HL-60 (cell line): ENCODE data around the gene SLC24A1.

Experiments used
- DNase-seq, 2 experiments: peaks; one replicate each; pipeline ENCODE4 v3.0.0-alpha.2; 2010 to 2020; ENCODE audit warnings: low read depth in 1 of 2, low spot score in 1 of 2
- H3K27ac ChIP-seq: fragments of 250-450 bp; sonication (Bioruptor Pico); replicated peaks from 2 replicates; pipeline ENCODE4 v1.5.1; 2020; ENCODE audit warnings: mild to moderate bottlenecking, moderate library complexity
- H3K27me3 ChIP-seq: fragments of 250-450 bp; sonication (Bioruptor Pico); 2 replicates; pipeline ENCODE4 v1.5.1; 2021; ENCODE audit warnings: mild to moderate bottlenecking, moderate library complexity; ENCODE audit not compliant: insufficient read depth, poor library complexity, severe bottlenecking
- H3K4me3 ChIP-seq: replicated peaks from 2 replicates; pipeline ENCODE4 v1.5.1; 2011; ENCODE audit warnings: mild to moderate bottlenecking, control low read depth, low read length; ENCODE audit not compliant: insufficient read depth
- CTCF ChIP-seq: IDR thresholded peaks from one replicate; pipeline ENCODE4 v1.5.1; 2011; ENCODE audit warnings: low read length, control low read depth, inconsistent platforms; ENCODE audit not compliant: insufficient read depth
- GABPA ChIP-seq: IDR thresholded peaks from 2 replicates; pipeline ENCODE4 v1.6.1; 2012; ENCODE audit warnings: low read depth
- POLR2AphosphoS5 ChIP-seq: IDR thresholded peaks from 2 replicates; pipeline ENCODE4 v1.6.1; 2012; ENCODE audit warnings: low read depth
- REST ChIP-seq: IDR thresholded peaks from 2 replicates; pipeline ENCODE4 v1.6.1; 2012; ENCODE audit warnings: low read depth; ENCODE audit not compliant: insufficient replicate concordance
- SPI1 ChIP-seq: IDR thresholded peaks from 2 replicates; pipeline ENCODE4 v1.6.1; 2012; ENCODE audit warnings: low read depth, mild to moderate bottlenecking, borderline replicate concordance

SLC24A1 gene

GRCh38 chr15:65620833-65621232 is 905 bp upstream of the SLC24A1 start:
- H3K27ac ChIP-seq: no peak overlapping the region
- no peak for DNase-seq
- H3K27me3 ChIP-seq: no peaks in the 10 kb centered on the region
- no peak overlapping the region for H3K4me3 ChIP-seq
- TF ChIP-seq CTCF: no peak
- no peak for TF ChIP-seq REST
- no peak for TF ChIP-seq GABPA
- no peak for TF ChIP-seq POLR2AphosphoS5
- no peak for TF ChIP-seq SPI1

GRCh38 chr15:65623103-65623502 is 1.4 kb downstream of the SLC24A1 start:
- no peak for DNase-seq
- Histone ChIP-seq H3K4me3 (no peak overlapping the region), H3K27ac (no peak overlapping the region), H3K27me3 (no peaks in the 10 kb centered on the region)
- TF ChIP-seq REST (no peak), GABPA (no peak), CTCF (no peak), SPI1 (no peak), POLR2AphosphoS5 (no peak)

GRCh38 chr15:65626856-65627255 is 5.1 kb downstream of the SLC24A1 start:
- DNase-seq: no peak
- no peaks in the 10 kb centered on the region for H3K27me3 ChIP-seq
- no peak overlapping the region for H3K27ac ChIP-seq
- TF ChIP-seq SPI1: no peak
- no peak for TF ChIP-seq CTCF
- no peak for TF ChIP-seq REST
- no peak for TF ChIP-seq GABPA
- no peak for TF ChIP-seq POLR2AphosphoS5
- H3K4me3 ChIP-seq: no peak overlapping the region
